DOHH2 (cell line): Measurements from ENCODE around the gene REEP3.
"Not testable (repeated sequence)": the region's sequence is repeated elsewhere in the genome, so short reads cannot be mapped to it uniquely, and the experiment has no call there.

Source experiments
- H3F3A ChIP-seq: fragments of 200-600 bp; sonication (generic), shearing (Covaris generic); 2 replicates; pipeline ENCODE4 v1.6.0; 2016; ENCODE audit warnings: antibody characterized with exemption, mild to moderate bottlenecking; ENCODE audit not compliant: control insufficient read depth, insufficient read depth
- H3K27ac ChIP-seq: fragments of 200-600 bp; sonication (generic); 2 replicates; pipeline ENCODE4 v1.5.1; 2014; ENCODE audit warnings: low read depth, mild to moderate bottlenecking, low read length, moderate library complexity
- H3K27me3 ChIP-seq: fragments of 200-600 bp; sonication (generic); 2 replicates; pipeline ENCODE4 v1.6.1; 2014; ENCODE audit warnings: mild to moderate bottlenecking, low read length, mixed read lengths; ENCODE audit not compliant: control insufficient read depth
- H3K36me3 ChIP-seq: fragments of 200-600 bp; sonication (generic); 2 replicates; pipeline ENCODE4 v1.6.1; 2014; ENCODE audit warnings: mild to moderate bottlenecking, low read length, moderate library complexity, mixed read lengths; ENCODE audit not compliant: control insufficient read depth
- H3K4me1 ChIP-seq: fragments of 200-600 bp; sonication (generic); 2 replicates; pipeline ENCODE4 v1.6.1; 2014; ENCODE audit warnings: mild to moderate bottlenecking, low read length, mixed read lengths; ENCODE audit not compliant: control insufficient read depth
- H3K4me2 ChIP-seq: fragments of 200-600 bp; sonication (generic); 2 replicates; pipeline ENCODE4 v1.6.0; 2014; ENCODE audit warnings: mild to moderate bottlenecking, low read length, moderate library complexity
- H3K4me3 ChIP-seq: fragments of 200-600 bp; sonication (generic); 2 replicates; pipeline ENCODE4 v1.5.1; 2014; ENCODE audit warnings: mild to moderate bottlenecking, low read length, mixed read lengths
- H3K79me2 ChIP-seq: fragments of 200-600 bp; sonication (generic); 2 replicates; pipeline ENCODE4 v1.6.1; 2014; ENCODE audit warnings: mild to moderate bottlenecking, low read length, mixed read lengths; ENCODE audit not compliant: control insufficient read depth
- H3K9me2 ChIP-seq: fragments of 200-600 bp; sonication (generic); replicated peaks from 2 replicates; pipeline ENCODE4 v1.6.1; 2014; ENCODE audit warnings: mild to moderate bottlenecking, low read length, mixed read lengths; ENCODE audit not compliant: control insufficient read depth
- H3K9me3 ChIP-seq: fragments of 200-600 bp; sonication (generic); 2 replicates; pipeline ENCODE4 v1.6.1; 2014; ENCODE audit warnings: antibody characterized with exemption, low read length, mixed read lengths; ENCODE audit not compliant: control insufficient read depth, insufficient read depth
- H4K20me1 ChIP-seq: fragments of 200-600 bp; sonication (generic); 2 replicates; pipeline ENCODE4 v1.6.0; 2014; ENCODE audit warnings: low read depth, mild to moderate bottlenecking, antibody characterized with exemption, low read length, moderate library complexity; ENCODE audit not compliant: control insufficient read depth, insufficient read depth
- EZH2phosphoT487 ChIP-seq: fragments of 200-600 bp; sonication (generic); IDR thresholded peaks from 2 replicates; pipeline ENCODE4 v1.6.1; 2017; ENCODE audit warnings: borderline replicate concordance, mild to moderate bottlenecking, antibody characterized with exemption, low read length, moderate library complexity, mixed read lengths
- TF ChIP-seq, protein P1 (sequence below): fragments of 200-600 bp; sonication (generic); IDR thresholded peaks from one replicate; pipeline ENCODE4 v1.5.1; 2014; ENCODE audit warnings: antibody characterized with exemption, mild to moderate bottlenecking, low read depth, low read length; ENCODE audit not compliant: poor library complexity, severe bottlenecking

Gene REEP3

GRCh38 chr10:63496561-63496960, 24.6 kb upstream of the REEP3 start:
- Histone ChIP-seq H3K9me2 (no peaks in the 10 kb centered on the region), H3F3A (no peaks in the 10 kb centered on the region), H3K4me1 (peaks cover 11% of the 10 kb centered on the region), H3K27ac (no peak overlapping the region), H3K4me3 (no peak overlapping the region), H4K20me1 (no peaks in the 10 kb centered on the region), H3K79me2 (peaks cover 60% of the 10 kb centered on the region), H3K4me2 (no peak overlapping the region), H3K27me3 (no peaks in the 10 kb centered on the region), H3K9me3 (no peaks in the 10 kb centered on the region), H3K36me3 (no peaks in the 10 kb centered on the region)
- TF ChIP-seq, protein P1, sequence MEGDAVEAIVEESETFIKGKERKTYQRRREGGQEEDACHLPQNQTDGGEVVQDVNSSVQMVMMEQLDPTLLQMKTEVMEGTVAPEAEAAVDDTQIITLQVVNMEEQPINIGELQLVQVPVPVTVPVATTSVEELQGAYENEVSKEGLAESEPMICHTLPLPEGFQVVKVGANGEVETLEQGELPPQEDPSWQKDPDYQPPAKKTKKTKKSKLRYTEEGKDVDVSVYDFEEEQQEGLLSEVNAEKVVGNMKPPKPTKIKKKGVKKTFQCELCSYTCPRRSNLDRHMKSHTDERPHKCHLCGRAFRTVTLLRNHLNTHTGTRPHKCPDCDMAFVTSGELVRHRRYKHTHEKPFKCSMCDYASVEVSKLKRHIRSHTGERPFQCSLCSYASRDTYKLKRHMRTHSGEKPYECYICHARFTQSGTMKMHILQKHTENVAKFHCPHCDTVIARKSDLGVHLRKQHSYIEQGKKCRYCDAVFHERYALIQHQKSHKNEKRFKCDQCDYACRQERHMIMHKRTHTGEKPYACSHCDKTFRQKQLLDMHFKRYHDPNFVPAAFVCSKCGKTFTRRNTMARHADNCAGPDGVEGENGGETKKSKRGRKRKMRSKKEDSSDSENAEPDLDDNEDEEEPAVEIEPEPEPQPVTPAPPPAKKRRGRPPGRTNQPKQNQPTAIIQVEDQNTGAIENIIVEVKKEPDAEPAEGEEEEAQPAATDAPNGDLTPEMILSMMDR, result no peak
- TF ChIP-seq EZH2phosphoT487, result no peak

GRCh38 chr10:63497321-63497720, 23.9 kb upstream of the REEP3 start:
- Histone ChIP-seq H4K20me1 (no peaks in the 10 kb centered on the region), H3K9me2 (no peaks in the 10 kb centered on the region), H3K27ac (no peak overlapping the region), H3K36me3 (no peaks in the 10 kb centered on the region), H3K4me3 (no peak overlapping the region), H3K27me3 (no peaks in the 10 kb centered on the region), H3F3A (no peaks in the 10 kb centered on the region), H3K4me2 (no peak overlapping the region), H3K79me2 (peaks cover 64% of the 10 kb centered on the region), H3K4me1 (peaks cover 11% of the 10 kb centered on the region), H3K9me3 (no peaks in the 10 kb centered on the region)
- TF ChIP-seq, protein P1, result no peak
- no peak for TF ChIP-seq EZH2phosphoT487

GRCh38 chr10:63498665-63499064, 22.5 kb upstream of the REEP3 start:
- no peak overlapping the region for H3K4me2 ChIP-seq
- H3K79me2 ChIP-seq, result peaks cover 67% of the 10 kb centered on the region
- H3F3A ChIP-seq, result no peaks in the 10 kb centered on the region
- TF ChIP-seq, protein P1, result no peak
- no peak for TF ChIP-seq EZH2phosphoT487
- H3K9me3 ChIP-seq, result no peaks in the 10 kb centered on the region
- peaks cover 11% of the 10 kb centered on the region for H3K4me1 ChIP-seq
- H3K9me2 ChIP-seq, result no peaks in the 10 kb centered on the region
- no peak overlapping the region for H3K4me3 ChIP-seq
- H3K36me3 ChIP-seq, result no peaks in the 10 kb centered on the region
- peaks cover under 1% of the 10 kb centered on the region; the same call in 1 of the 2 replicates for H4K20me1 ChIP-seq
- H3K27me3 ChIP-seq, result no peaks in the 10 kb centered on the region
- no peak overlapping the region for H3K27ac ChIP-seq

DNA sequence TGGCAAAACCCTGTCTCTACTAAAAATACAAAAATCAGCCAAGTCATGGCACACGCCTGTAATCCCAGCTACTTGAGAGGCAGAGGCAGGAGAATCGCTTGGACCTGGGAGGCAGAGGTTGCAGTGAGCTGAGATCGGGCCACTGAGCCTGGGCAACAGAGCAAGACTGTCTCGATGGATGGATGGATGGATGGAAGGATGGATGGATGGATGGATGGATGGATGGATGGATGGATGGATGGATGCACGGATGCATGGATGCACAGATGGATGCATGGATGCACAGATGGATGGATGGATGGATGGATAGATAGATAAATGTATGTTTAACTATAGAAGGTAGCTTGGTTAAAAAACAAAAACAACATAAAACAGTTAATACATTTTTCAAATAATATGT, 20.6 kb upstream of the REEP3 start:
- not testable (repeated sequence) for H3K36me3 ChIP-seq, H3K27ac ChIP-seq, H3K4me2 ChIP-seq, H3K9me2 ChIP-seq, H3K4me3 ChIP-seq, H3K27me3 ChIP-seq, H3F3A ChIP-seq, H3K9me3 ChIP-seq, H4K20me1 ChIP-seq
- H3K79me2 ChIP-seq, result peaks cover 66% of the 10 kb centered on the region
- peaks cover 11% of the 10 kb centered on the region for H3K4me1 ChIP-seq
